Measurements from ENCODE around the gene ENTPD8. TPM values are rescaled to one million over a fixed set of nuclear protein-coding genes. Genes with fewer than 3 reads are reported as not detected.

The ENTPD8 gene
- total RNA-seq, 2 experiments from 2014 or later, result not detected

GRCh38 chr9:137444106-137444790 lies 3.1 kb upstream of the ENTPD8 start:
- H3K9me3 Mint-ChIP-seq (ENCODE audit: low read depth), result no peaks in the 10 kb centered on the region
- peaks cover 1% of the 10 kb centered on the region for H3K36me3 Mint-ChIP-seq
- H3K4me3 Mint-ChIP-seq, result no peak overlapping the region
- no peak overlapping the region for H3K27ac Mint-ChIP-seq
- peaks cover 28% of the 10 kb centered on the region for H3K27me3 Mint-ChIP-seq
- H3K4me1 Mint-ChIP-seq, result peaks cover 21% of the 10 kb centered on the region
- no peak for DNase-seq
- no peak for ATAC-seq
- CTCF ChIA-PET, result interaction anchor here (0.9 to 5.3 kb wide), 10 partner anchors 8 to 348 kb away, joined by 3 to 59 read pairs (median 4); partner anchors contain the start of genes EXD3 and NOXA1

DNA sequence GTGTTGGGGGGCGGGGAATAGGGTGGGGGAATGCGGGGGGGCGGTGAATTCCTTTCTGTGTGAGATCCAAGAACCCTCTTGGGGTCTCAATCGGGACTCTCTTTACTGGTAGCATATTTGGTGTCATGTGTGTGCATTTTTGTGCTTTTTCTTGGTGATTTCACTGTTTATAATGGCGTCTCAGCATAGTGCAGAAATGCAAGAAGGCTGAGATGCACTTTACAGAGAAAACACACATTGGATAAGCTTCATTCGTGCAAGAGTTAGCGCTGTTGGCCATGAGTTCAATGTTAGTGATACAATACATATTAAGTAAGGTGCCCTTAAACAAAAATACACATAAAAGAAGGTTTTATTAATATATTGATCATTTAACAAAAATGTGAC lies 771 bp upstream of the ENTPD8 start:
- Mint-ChIP-seq H3K36me3 (peaks cover 1% of the 10 kb centered on the region), H3K27ac (no peak overlapping the region), H3K9me3 (ENCODE audit: low read depth) (no peaks in the 10 kb centered on the region), H3K4me3 (peak overlapping the region; percentile 43), H3K27me3 (peaks cover 28% of the 10 kb centered on the region), H3K4me1 (peaks cover 21% of the 10 kb centered on the region)
- CTCF ChIA-PET, result interaction anchor here (5.3 kb wide), 1 partner anchor 18 kb away, joined by 59 read pairs; the partner anchor contains the start of genes EXD3 and NOXA1
- DNase-seq (no peak), ATAC-seq (no peak)

- no peaks in the 10 kb centered on the region for H3K9me3 Mint-ChIP-seq (ENCODE audit: low read depth)
- CTCF ChIA-PET, result interaction anchor here (1.3 kb wide), 1 partner anchor 16 kb away, joined by 4 read pairs; the partner anchor contains the start of genes EXD3 and NOXA1
- peaks cover 1% of the 10 kb centered on the region for H3K36me3 Mint-ChIP-seq
- H3K27ac Mint-ChIP-seq, result no peak overlapping the region
- H3K4me1 Mint-ChIP-seq, result peaks cover 6% of the 10 kb centered on the region
- ATAC-seq (no peak), DNase-seq (no peak)
- no peak overlapping the region for H3K4me3 Mint-ChIP-seq
- peaks cover 20% of the 10 kb centered on the region for H3K27me3 Mint-ChIP-seq
These were observed 1.9 kb downstream of the ENTPD8 start for GRCh38 chr9:137439158-137439714.

GRCh38 chr9:137438591-137439157 lies 2.5 kb downstream of the ENTPD8 start:
- peaks cover 17% of the 10 kb centered on the region for H3K27me3 Mint-ChIP-seq
- ATAC-seq, result no peak
- peaks cover 1% of the 10 kb centered on the region for H3K36me3 Mint-ChIP-seq
- no peak overlapping the region for H3K27ac Mint-ChIP-seq
- DNase-seq, result no peak
- H3K9me3 Mint-ChIP-seq (ENCODE audit: low read depth), result no peaks in the 10 kb centered on the region
- CTCF ChIA-PET, result interaction anchor here (1.3 kb wide), 1 partner anchor 16 kb away, joined by 4 read pairs; the partner anchor contains the start of genes EXD3 and NOXA1
- no peak overlapping the region for H3K4me3 Mint-ChIP-seq
- peaks cover 7% of the 10 kb centered on the region for H3K4me1 Mint-ChIP-seq

DNA sequence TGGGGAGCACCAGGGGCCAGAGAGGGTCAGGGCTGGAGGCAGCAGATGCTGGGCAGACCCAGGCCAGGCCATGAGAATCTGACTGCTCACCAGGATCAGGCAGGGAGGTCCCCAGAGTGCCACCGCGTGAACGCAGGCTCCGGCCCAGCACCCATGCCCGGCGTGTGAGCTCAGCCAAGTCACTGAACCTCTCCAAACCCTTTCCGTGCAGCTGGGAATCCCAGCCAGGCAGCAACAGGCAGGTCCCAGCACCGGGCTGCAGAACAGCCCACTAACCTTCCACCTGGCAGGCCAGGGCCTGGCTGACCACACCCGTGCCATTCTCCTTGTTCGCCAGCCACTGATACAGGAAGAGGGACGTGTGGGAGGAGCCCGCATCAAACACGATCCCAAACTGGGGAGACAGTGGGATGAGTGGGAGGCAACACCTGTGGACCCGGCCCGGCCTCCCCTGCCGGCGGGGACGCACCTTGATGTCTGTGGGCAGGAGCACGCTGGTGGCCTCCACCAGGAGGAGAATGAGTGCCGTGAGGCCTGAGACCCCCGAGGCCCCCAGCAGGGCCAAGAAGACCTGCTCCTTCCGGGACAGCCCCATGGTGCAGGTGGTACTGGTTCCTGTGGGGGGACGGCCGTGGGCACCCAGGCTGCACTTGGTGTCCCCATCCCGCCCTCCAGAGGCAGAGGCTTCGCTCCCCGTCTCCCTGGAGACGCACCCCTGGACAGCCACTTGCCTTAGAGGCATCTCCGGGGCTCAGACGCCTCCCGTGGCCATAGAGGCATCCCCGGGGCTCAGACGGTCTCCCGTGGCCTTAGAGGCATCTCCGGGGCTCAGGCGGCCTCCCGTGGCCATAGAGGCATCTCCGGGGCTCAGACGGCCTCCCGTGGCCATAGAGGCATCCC lies 3.2 kb downstream of the ENTPD8 start:
- CTCF ChIA-PET, result interaction anchor here (1.3 to 1.5 kb wide), 2 partner anchors 8 to 15 kb away, joined by 4 read pairs; partner anchors contain the start of genes EXD3 and NOXA1

GRCh38 chr9:137436761-137437600 lies 4.2 kb downstream of the ENTPD8 start:
- Mint-ChIP-seq H3K27ac (no peak overlapping the region), H3K27me3 (peaks cover 2% of the 10 kb centered on the region), H3K4me1 (peaks cover 6% of the 10 kb centered on the region), H3K36me3 (no peaks in the 10 kb centered on the region), H3K9me3 (ENCODE audit: low read depth) (no peaks in the 10 kb centered on the region), H3K4me3 (no peak overlapping the region)
- CTCF ChIA-PET, result interaction anchor here (0.6 to 1.5 kb wide), 2 partner anchors 9 to 100 kb away, joined by 4 read pairs; no protein-coding TSS in a partner anchor
- no peak for DNase-seq
- no peak for ATAC-seq

More for the DNA sequence above, 3.2 kb downstream of the ENTPD8 start:
- Mint-ChIP-seq H3K9me3 (ENCODE audit: low read depth) (no peaks in the 10 kb centered on the region), H3K4me1 (peaks cover 7% of the 10 kb centered on the region), H3K27ac (no peak overlapping the region), H3K4me3 (no peak overlapping the region), H3K27me3 (peaks cover 12% of the 10 kb centered on the region), H3K36me3 (no peaks in the 10 kb centered on the region)
- ATAC-seq (no peak), DNase-seq (no peak)

GRCh38 chr9:137435980-137436760 lies 5.0 kb downstream of the ENTPD8 start:
- H3K9me3 Mint-ChIP-seq (ENCODE audit: low read depth), result no peaks in the 10 kb centered on the region
- peaks cover 4% of the 10 kb centered on the region for H3K4me1 Mint-ChIP-seq
- no peak overlapping the region for H3K4me3 Mint-ChIP-seq
- no peak overlapping the region for H3K27ac Mint-ChIP-seq
- CTCF ChIA-PET, result interaction anchor here (0.6 to 1.5 kb wide), 2 partner anchors 10 to 99 kb away, joined by 4 read pairs; no protein-coding TSS in a partner anchor
- no peaks in the 10 kb centered on the region for H3K27me3 Mint-ChIP-seq
- ATAC-seq (no peak), DNase-seq (no peak)
- H3K36me3 Mint-ChIP-seq, result no peaks in the 10 kb centered on the region

DNA sequence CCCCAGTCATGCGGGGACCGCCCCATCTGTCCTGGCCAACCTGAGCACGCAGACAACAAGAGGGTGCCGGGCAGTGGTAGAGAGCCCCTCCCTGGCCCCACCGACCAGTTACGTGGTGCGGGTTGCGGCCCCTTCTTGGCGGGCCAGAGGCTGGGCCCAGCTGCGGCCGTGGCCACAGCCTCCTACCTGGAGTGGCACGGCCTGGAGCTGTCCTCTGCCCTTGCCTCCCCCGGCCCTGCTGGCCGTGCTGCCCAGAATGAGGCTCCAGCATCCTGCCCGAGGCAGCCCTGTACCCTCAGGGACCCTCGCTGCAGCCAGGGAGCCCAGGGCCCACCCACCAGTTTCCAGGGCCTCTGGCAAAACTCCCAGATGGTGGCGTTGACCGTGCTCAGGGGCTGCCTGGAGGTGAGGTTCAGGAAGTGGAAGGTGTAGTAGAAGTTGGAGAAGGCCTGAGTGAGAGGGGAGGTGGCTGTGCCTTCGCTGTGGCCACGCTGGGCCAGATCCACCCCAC lies 5.7 kb downstream of the ENTPD8 start:
- no peaks in the 10 kb centered on the region for H3K9me3 Mint-ChIP-seq (ENCODE audit: low read depth)
- no peak overlapping the region for H3K4me3 Mint-ChIP-seq
- H3K27me3 Mint-ChIP-seq, result no peaks in the 10 kb centered on the region
- DNase-seq (no peak), ATAC-seq (no peak)
- CTCF ChIA-PET, result interaction anchor here (4.1 kb wide), 1 partner anchor 12 kb away, joined by 20 read pairs; the partner anchor contains the start of genes EXD3 and NOXA1
- H3K4me1 Mint-ChIP-seq, result peaks cover 4% of the 10 kb centered on the region
- H3K36me3 Mint-ChIP-seq, result no peaks in the 10 kb centered on the region
- no peak overlapping the region for H3K27ac Mint-ChIP-seq

GRCh38 chr9:137434498-137435380 lies 6.4 kb downstream of the ENTPD8 start:
- Mint-ChIP-seq H3K27ac (no peak overlapping the region), H3K4me3 (no peak overlapping the region), H3K36me3 (no peaks in the 10 kb centered on the region), H3K9me3 (ENCODE audit: low read depth) (no peaks in the 10 kb centered on the region), H3K27me3 (no peaks in the 10 kb centered on the region), H3K4me1 (peaks cover 4% of the 10 kb centered on the region)
- no peak for DNase-seq
- peak; percentile 16 for ATAC-seq
- CTCF ChIA-PET, result interaction anchor here (4.1 kb wide), 1 partner anchor 12 kb away, joined by 20 read pairs; the partner anchor contains the start of genes EXD3 and NOXA1

- DNase-seq, result no peak
- Mint-ChIP-seq H3K9me3 (ENCODE audit: low read depth) (no peaks in the 10 kb centered on the region), H3K4me1 (peaks cover 4% of the 10 kb centered on the region), H3K36me3 (no peaks in the 10 kb centered on the region), H3K27ac (no peak overlapping the region), H3K4me3 (no peak overlapping the region), H3K27me3 (no peaks in the 10 kb centered on the region)
- CTCF ChIA-PET, result interaction anchor here (4.1 kb wide), 1 partner anchor 11 kb away, joined by 20 read pairs; the partner anchor contains the start of genes EXD3 and NOXA1
- ATAC-seq, result no peak
These were observed 7.2 kb downstream of the ENTPD8 start for GRCh38 chr9:137433916-137434431.

Data from activated CD8-positive, alpha-beta memory T cell treated with anti-CD3 and anti-CD28 coated beads, Interleukin-2, amount 10 ng/mL, durations not matched to agents 7 days and 5 days (primary cell).